GM19397 (cell line): ENCODE results near the gene PRLR.
"Not testable (repeated sequence)": the region's sequence is repeated elsewhere in the genome, so short reads cannot be mapped to it uniquely, and the experiment has no call there.

Source experiments
- ATAC-seq: cut with Tn5 transposase; IDR thresholded peaks from one replicate; pipeline ENCODE4 v1.9.1; 2021; ENCODE audit warnings: mild to moderate bottlenecking, moderate library complexity; ENCODE audit not compliant: unreplicated experiment

Gene PRLR

DNA sequence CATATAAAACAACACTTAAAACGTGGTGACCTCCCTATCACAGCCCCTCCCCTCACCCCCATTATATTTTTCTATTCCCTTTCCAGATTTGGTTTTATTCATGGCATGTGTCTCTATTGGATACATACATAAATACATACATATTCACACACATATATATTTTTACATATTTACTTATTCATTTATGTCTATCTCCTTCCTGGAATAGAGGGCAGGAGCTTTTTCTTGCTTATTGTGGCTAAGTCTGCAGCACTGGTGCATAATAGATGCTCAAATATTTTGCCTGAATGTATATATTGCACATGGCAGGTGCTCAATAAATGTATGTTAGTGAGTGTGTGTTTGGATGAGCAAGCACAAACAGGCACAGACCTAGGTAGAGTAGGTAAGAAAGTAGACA, 185.0 kb downstream of the PRLR start:
- no peak for ATAC-seq

DNA sequence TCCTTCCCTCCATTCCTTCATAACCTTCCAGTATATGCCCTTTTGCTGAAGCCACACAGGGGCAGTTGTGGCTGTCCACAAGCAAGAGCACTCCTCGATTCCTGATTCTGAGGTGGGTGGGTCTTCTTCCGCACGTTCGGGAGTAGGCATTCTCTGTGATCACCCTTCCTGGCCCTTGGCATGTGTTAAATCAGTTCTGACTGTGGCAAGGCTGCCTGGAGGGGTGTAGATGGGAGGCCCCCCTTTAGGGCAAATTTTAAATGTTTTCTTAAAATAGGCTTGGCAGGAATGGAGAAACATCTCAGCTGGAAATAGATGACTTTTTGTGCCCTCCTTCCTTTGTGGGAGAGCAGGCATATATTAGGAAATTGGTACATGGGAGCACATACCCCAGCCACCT, 185.6 kb downstream of the PRLR start:
- no peak for ATAC-seq

DNA sequence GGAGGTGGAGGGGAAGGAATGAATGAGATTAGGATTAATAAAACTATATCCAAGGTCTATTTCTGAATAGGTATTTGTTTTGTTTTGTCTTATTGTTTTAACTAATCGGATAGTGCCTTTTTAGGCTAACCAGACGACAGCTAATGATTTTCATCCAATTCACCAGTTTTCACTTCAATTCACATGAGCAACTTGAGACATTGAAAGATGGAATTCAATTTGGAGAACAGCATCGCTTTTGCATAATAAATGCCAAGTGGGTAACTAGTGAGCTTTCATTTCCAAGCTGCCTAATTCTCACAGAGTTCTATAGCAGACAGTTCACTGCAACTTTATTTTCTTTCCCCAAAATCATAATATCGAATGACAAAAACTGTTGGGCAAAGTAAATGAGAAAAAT, 187.5 kb downstream of the PRLR start:
- ATAC-seq = no peak

DNA sequence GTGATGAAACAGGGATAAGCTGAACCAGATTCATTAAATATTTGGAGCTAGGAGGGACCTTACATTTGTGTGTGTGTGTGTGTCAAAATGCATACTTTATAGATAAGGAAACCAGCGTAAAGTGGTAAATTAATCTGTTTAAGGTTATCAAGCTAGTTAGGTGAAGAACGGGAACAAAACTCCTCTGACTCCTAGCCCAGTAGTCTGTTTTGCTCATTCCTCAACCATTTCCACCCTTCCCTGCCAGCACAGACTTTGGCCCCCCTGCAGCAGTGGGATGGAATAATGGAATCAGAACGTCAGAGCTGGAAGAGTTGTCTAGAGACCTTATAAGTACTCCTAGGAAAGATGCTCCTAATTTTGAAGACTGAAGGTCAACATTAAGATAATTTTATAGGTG, 189.0 kb downstream of the PRLR start:
- ATAC-seq = no peak

DNA sequence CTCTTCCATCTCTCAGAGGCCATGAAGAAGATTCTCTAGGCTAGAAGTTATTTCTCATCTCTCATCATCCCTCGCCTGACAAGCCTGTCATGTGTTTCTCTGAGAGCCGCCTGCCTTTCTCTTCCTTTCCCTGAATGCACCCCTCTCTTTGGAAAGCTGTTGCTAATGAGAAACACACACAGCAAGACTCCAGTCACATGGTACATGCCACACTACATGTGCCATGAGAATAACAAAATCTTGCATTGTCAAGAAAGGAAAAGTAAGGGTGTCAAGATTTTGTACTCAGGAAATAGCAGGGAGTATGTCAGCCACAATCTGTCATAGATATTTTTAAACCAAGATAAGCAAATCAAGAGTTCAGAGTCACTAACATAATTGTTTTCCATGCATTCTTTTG, 191.4 kb downstream of the PRLR start:
- no peak for ATAC-seq

DNA sequence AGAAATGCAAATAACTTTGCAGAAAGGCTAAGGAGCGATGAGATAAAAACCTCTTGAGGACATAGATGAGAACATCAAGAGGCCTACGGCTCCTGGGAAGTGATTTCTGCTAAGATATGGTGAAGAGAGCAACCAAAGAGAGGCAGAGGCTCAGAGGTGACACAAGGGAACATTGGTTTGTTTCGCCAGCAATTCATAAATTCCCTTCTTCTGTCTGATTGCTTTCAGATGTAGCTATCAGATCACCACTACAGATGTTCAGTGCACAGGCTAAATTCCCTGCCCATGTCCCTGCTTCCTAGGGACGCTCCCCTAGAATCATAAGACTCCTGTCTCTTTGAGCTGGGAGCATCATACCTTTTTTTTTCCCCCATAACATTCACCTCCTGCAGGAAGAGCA, 193.8 kb downstream of the PRLR start:
- ATAC-seq = no peak

DNA sequence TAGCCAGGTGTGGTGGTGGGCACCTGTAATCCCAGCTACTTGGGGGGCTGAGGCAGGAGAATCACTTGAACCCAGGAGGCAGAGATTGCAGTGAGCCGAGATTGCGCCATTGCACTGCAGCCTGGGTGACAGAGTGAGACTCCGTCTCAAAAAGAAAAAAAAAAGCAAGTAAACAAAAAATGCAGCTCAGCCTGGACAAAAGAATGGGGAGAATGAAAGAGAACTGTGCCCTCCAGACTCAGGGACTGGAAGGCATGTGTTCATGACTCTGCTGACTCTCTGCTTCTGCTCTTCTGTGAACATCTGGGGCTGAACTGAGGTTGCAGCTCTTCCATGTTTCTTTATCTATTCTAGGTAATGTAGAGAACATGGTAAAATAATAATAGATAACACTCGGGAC, 194.4 kb downstream of the PRLR start:
- not testable (repeated sequence) for ATAC-seq

DNA sequence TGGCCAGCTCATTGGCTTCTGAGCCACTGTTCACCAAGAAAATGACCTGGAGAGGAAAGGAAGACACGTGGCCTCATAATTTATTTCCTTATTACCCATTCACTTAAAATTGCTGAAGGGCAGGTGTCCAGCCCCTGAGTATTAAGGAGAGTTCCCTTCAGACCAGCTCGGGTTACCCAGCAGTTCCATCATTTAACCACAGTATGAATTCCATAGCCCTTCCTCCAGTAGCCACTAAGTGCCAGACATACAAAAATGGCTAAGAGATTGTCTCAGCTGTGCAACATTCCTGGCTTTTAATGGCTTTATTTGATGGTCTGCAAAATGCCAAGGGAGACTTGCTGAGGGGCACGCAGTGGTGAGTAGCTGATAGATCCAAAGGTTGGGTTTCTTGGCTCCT, 195.0 kb downstream of the PRLR start:
- no peak for ATAC-seq

DNA sequence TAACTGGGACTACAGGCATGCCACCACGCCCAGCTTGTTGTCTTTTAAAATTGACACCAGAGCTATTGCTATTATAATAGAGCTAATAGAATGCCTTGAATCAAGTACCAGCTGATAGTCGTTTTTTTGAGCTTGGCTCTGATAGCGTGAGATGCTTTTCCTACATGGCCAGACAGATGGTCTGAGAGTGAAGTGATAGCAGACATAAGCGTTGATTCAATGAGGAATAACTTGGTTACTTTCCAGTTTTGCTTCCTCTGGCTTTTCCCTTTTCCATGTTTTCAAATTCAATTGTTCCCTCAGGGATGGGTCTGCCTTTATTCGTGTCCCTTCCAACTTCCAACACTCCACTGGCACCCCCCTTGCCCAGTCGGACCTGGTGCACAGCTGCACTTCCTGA, 197.9 kb downstream of the PRLR start:
- ATAC-seq = no peak

DNA sequence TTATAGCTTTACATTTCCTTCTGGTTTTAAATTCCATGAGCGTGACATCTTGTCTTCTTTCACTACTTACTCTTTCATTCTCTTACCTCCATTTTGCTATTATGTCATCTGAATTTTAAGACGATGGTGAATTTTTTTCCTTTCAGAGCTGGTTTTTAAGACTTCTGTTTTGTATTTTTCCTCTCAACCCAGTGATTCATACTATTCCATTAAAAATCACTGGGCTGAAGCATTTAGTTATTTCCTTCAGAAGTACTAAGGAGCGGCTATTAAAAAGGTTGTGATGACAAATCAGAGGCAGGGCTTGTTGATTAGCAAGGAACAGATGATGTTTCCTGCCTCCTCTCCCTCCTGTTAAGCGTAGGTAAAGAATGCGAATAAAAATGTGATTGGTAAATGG, 199.0 kb downstream of the PRLR start:
- ATAC-seq = no peak

DNA sequence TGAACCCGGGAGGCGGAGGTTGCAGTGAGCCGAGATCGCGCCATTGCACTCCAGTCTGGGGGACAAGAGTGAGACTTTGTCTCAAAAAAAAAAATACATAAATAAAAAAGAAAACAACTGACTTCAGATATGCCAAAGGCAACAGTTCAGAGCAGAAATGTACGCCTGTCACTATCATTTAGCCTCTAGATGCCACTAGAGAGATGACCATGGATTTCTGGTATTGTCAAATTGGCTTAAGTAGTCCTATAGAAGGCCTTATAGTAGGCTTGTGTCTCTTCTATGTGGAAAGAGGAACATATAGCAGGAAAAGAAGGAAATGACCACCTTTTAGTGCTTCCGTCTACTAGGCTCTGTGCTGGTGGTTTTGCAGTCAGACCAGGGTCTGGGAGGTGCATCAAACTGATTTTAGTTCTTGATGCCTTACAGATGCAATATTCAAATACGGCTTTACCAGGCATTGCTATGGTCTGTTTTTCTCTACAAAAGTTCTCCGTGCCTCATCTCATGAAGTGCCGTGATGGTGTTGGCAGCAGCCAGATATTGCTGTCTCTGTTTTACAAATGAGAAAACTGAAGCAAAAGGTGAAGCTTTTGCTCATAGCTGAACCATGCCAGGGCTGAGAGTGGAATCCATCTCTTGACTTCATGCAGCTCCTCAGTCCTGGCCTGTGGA, 199.7 kb downstream of the PRLR start:
- ATAC-seq = no peak

DNA sequence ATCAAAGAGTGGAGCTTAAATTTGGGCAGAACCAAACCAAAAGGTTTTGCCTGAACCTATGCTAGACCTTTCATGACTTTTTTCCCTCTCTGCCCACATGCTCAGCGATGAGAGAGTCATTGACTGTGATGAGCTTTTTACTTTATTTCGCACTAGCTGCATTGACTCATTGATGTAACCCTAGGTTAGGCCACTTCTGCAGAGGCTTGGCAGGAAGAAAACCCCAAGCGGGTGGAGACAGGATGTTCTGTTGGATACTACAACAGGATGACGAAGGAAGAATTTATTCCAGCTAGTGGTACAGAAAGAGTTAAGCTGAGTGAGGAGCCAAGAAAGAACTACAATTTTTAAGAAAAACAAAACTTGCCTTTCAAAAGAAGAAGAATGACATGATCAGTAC, 201.0 kb downstream of the PRLR start:
- ATAC-seq = no peak

DNA sequence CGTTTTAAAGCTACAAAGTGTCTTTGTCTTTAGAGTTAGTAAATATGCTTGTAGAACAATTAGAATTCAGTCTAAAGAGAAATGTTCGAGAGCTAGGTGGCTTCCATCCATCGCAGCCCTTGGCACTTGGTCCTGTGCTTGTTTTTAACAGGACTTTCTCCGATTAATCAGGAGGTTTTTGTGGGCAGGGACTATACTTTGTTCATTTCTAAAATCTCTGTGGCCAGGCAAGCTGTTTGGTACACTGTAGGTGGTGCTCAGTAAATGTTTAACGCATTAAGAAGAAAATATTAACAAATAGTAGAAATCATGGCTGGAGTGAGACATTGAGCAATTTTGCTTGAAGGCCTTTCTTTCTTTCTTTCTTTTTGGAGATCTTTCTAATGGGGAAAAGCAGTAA, 203.3 kb downstream of the PRLR start:
- no peak for ATAC-seq

DNA sequence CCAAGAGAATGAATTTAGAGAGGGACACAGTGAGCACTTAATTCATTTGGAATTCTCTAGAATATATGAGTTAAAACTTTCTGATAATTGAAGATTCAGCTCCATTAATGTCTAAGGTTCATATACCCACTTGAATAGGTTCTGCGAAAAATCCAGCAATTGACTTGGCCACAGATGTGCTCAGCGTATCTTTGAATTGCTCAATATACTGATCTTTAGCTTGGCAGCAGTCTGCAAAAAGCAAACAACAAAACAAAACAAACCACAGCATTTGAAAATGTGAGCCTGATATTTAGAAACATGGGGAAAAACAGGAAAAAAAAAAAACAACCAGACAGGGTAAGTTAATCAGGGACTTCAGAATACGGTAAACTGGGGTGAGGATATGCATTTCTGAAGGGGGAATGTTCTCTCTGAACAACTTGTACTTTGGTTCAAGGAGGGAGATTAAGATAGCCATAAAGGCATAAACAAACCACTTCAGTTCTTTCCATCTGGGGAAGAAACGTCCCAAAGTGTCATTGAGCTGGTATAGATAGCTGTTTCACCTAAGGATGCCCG, 203.9 kb downstream of the PRLR start:
- no peak for ATAC-seq

DNA sequence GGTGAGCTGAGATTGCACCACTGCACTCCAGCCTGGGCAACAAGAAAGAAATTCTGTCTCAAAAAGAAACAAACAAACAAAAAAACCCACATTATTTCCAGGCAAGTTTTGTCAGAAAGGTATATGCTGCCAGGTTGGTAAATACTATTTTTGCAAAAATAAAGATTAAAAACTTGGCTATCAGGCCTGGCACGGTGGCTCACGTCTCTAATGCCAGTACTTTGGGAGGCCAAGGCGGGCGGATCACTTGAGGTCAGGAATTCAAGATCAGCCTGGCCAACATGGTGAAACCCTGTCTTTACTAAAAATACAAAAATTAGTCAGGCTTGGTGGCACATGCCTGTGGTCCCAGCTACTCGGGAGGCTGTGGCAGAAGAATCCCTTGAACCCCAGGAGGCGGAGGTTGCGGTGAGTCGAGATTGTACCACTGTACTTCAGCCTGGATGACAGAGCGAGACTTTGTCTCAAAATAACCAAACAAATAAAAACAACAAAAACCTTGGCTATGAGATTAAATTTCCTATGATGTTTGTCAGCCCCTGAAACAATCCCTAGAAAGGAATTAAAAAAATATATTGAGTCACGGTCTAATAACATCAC, 205.3 kb downstream of the PRLR start:
- ATAC-seq = no peak

DNA sequence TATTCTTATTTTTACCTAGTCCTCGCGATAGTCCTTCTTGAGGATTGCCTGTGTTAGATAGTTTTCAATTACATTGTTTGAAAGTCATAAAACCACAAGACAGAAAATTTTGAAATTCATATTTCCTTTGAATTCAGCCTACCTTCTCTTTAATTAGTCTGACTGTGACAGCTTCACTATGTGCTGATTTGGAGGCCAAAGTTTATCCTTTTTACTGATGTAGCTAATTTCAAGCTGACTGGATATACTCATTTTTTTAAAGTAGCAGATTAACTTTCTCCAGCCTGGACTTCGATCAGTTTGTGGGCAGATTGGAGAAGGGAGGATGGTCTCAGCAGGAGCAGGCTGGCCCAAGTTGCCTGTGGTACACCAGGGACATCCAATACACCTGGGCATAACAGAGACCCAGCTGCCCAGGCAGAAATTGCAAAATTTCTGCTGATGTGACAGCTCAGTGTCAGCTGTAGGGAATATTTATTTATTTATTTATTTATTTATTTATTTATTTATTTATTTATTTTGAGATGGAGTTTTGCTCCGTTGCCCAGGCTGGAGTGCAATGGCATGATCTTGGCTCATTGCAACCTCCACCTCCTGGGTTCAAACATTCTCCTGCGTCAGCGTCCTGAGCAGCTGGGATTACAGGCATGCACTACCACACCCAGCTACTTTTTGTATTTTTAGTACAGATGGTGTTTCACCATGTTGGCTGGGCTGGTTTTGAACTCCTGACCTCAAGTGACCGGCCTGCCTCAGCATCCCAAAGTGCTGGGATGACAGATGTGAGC, 206.7 kb downstream of the PRLR start:
- no peak for ATAC-seq

DNA sequence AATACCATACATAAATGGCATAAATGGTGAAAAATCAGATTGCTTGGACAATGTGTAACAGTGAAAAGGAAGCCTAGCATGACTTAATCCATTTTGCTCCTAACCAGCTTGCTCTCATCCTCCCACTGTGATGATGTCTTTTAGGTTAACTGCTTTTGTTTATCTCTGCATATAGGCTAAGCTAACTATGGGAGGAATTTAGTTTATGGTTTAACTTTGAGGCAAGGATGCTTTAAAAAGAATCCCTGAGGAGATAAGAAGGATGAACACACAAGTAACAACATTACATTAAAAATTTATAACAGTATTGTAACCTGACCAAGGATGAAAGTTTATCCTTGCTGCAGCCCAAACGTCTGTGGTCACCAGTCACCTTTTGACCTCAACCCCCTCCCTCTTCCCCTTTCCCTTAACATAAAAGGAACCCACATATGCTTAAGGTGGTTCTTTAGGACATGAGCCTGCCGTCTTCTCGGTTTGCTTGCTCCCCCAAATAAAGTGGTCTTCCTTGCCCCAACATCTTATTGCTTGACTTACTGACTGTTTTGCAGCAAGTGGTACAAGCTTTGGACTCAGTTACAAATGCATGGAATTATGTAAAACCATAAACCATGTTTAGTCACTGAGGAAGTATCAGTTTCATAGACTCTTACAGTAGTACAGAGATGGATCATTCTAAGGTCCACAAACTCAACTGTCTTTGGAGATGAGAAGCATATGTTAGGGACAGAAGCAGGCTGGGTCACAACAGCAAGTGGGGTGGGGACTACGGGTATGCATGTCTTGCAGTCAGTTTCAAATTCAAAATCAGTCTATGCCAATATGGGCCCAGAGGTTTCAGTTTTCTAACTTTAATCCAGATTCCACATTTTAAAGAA, 213.9 kb downstream of the PRLR start:
- ATAC-seq = no peak

DNA sequence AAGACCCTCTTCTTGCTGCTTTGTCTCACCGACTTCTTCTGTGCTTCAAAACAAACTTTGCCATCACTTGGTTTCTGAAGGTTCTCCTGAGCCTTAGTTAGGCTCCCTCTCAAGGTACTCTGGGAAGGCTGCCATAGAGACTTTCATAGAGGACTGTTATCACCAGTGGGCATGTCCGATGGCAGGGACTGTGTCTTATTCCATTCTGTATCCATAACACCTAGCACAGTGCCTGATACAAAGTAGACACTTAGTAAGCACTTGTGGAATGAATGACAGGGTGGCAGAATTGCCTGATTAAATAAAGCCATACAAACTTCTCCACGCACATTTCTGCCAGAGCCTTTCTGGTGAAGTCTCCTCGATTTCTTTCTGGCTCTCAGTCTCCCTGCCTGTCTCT, 215.2 kb downstream of the PRLR start:
- no peak for ATAC-seq

DNA sequence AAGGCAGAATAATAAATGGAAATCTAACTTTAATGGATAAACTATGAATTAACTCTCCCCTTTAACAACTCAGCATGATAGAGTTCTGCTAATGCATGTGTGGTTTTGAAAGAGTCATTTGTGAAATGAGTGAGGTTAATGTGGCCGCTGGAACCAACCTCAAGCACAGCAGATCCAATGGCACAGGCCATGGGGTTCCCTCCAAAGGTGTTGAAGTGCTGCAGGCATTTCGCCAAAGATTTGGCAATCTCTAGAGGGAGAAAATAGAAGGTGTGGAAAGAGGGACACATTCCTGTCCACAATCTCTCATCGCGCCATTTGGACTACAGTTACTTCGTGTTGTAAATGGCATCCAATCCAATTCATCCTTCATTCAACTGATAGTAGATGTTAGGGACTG, 217.5 kb downstream of the PRLR start:
- no peak for ATAC-seq

DNA sequence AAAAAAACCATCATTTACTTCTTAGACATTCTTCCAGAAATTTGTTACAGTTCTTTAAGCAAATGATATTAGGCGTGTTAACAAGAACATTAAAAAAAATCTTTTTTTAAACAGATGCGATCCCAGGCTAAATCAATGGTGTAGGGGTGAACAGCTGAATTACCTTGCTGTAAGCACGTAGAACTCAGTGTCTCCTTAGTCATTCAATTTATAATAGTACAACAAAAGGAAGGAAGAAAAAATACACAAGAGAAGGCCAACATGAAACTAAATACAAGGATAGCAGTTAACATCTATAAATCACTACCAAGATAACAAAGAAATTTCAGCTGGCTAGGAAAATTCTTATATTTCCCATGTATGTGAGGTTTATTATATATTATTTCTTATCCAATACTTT, 217.9 kb downstream of the PRLR start:
- no peak for ATAC-seq

DNA sequence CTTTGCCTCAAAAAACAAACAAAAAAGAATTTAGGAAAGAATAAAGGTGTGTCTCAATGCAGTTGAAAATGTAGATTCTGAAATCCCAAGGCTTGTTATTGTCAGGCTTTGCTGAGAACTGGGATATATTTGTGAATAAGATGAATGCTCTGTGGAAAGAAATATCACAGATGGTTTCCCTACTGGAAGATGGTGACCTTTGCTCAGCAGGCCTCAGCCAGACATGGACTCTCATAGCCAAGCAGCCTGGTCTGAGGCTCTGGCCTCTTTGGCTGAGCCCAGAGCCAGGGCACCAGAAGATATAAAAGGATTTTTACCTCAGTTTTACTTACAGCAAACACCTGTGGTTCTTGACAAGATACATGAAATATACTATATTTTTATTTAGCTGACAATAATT, 219.6 kb downstream of the PRLR start:
- no peak for ATAC-seq
